HepG2 (cell line): ENCODE results near the gene OST4. TPM values are rescaled to one million over a fixed set of nuclear protein-coding genes. Genes with fewer than 3 reads are reported as not detected.

Source experiments
- ATF5 ChIP-seq: sonication (generic); formaldehyde crosslinking; IDR thresholded peaks from 2 replicates; pipeline ENCODE4 v1.4.0; 2020; ENCODE audit warnings: mild to moderate bottlenecking, low read depth, missing genetic modification reagents
- ELF1 ChIP-seq: sonication (generic); formaldehyde crosslinking; IDR thresholded peaks from 2 replicates; pipeline ENCODE4 v1.4.0; 2020; ENCODE audit warnings: missing genetic modification reagents
- GLI4 ChIP-seq: sonication (generic); formaldehyde crosslinking; IDR thresholded peaks from 2 replicates; pipeline ENCODE4 v1.5.1; 2020; ENCODE audit warnings: missing genetic modification reagents, mild to moderate bottlenecking, moderate library complexity, borderline replicate concordance
- MLLT10 ChIP-seq: sonication (generic); formaldehyde crosslinking; IDR thresholded peaks from 2 replicates; pipeline ENCODE4 v1.4.0; 2020; ENCODE audit warnings: missing genetic modification reagents
- NR2F1 ChIP-seq, 2 experiments: fragments of 450-650 bp in 1 of 2; formaldehyde crosslinking in 1 of 2; IDR thresholded peaks; 2 replicates each; pipeline versions ENCODE4 v1.5.0 to v1.6.1; 2016 to 2020; ENCODE audit warnings: mild to moderate bottlenecking in 1 of 2, missing compliant biosample characterization in 1 of 2, missing genetic modification reagents in 1 of 2, moderate library complexity in 1 of 2
- PAX8 ChIP-seq: sonication (generic); formaldehyde crosslinking; IDR thresholded peaks from 2 replicates; pipeline ENCODE4 v1.8.0; 2022; ENCODE audit warnings: mild to moderate bottlenecking, missing genetic modification reagents, borderline replicate concordance
- POGK ChIP-seq: sonication (generic); formaldehyde crosslinking; conservative IDR thresholded peaks from 2 replicates; pipeline ENCODE4 v1.8.0; 2022; ENCODE audit warnings: mild to moderate bottlenecking, moderate library complexity, missing genetic modification reagents
- RBAK ChIP-seq: sonication (generic); formaldehyde crosslinking; IDR thresholded peaks from 2 replicates; pipeline ENCODE4 v1.5.1; 2020; ENCODE audit warnings: mild to moderate bottlenecking, missing genetic modification reagents
- RCOR2 ChIP-seq: IDR thresholded peaks from 2 replicates; pipeline ENCODE4 v1.6.1; 2016; ENCODE audit warnings: missing biosample characterization, missing genetic modification reagents
- SRSF9 ChIP-seq: fragments of 200-400 bp; formaldehyde crosslinking; IDR thresholded peaks from 2 replicates; pipeline ENCODE4 v1.6.1; 2018; ENCODE audit warnings: borderline replicate concordance, mild to moderate bottlenecking, low read depth, low read length; ENCODE audit not compliant: insufficient read depth, poor library complexity, severe bottlenecking
- U2AF2 ChIP-seq: fragments of 200-400 bp; formaldehyde crosslinking; IDR thresholded peaks from 2 replicates; pipeline ENCODE4 v1.6.1; 2017; ENCODE audit warnings: low read depth, mild to moderate bottlenecking, low read length
- ZBTB20 ChIP-seq: sonication (generic); formaldehyde crosslinking; IDR thresholded peaks from 2 replicates; pipeline ENCODE4 v1.8.1; 2023; ENCODE audit warnings: missing genetic modification reagents, low read depth, mild to moderate bottlenecking, borderline replicate concordance
- ZBTB40 ChIP-seq, 2 experiments: fragments of 450-650 bp in 1 of 2; sonication (generic) in 1 of 2; formaldehyde crosslinking in 1 of 2; IDR thresholded peaks; 2 replicates each; pipeline versions ENCODE4 v1.6.1 to v1.8.0; 2016 to 2022; ENCODE audit warnings: antibody characterized with exemption in 1 of 2, mild to moderate bottlenecking in 1 of 2, missing genetic modification reagents in 1 of 2
- ZBTB44 ChIP-seq: sonication (generic); formaldehyde crosslinking; IDR thresholded peaks from 2 replicates; pipeline ENCODE4 v1.4.0; 2020; ENCODE audit warnings: missing genetic modification reagents
- ZMAT3 ChIP-seq: sonication (generic); formaldehyde crosslinking; conservative IDR thresholded peaks from 2 replicates; pipeline ENCODE4 v1.7.0; 2021; ENCODE audit warnings: missing genetic modification reagents
- polyA plus RNA-seq, 8 experiments: library from polyadenylated mRNA; depleted of rRNA in 3 of 8; stranded (reverse) in 7 of 8; unstranded in 1 of 8; fragments of >200 nt; fragmentation: Illumina TruSeq in 4 of 8; extraction: Trizol in 4 of 8; gene quantifications; 2 replicates each; pipeline versions ENCODE4 v1.2.1 to v1.2.3, GENCODE V29; 2011 to 2016; ENCODE audit warnings: low read depth in 4 of 8, missing spikeins in 1 of 8, mixed read lengths in 1 of 8; ENCODE audit not compliant: insufficient read depth in 1 of 8
- total RNA-seq, 5 experiments: library from RNA; depleted of rRNA; stranded (reverse); fragments of >200 nt; fragmentation: Illumina TruSeq; extraction: Trizol; gene quantifications; 2 replicates each; pipeline ENCODE4 v1.2.3, GENCODE V29; 2016; ENCODE audit warnings: low read depth in 1 of 5

OST4 gene
- total and polyA plus RNA-seq, 2 of the 13 experiments (the other 11 are each of a cell fraction or from before 2014, with no cell fraction given) = 498 to 584 TPM

GRCh38 chr2:27086090-27086723 is 14.8 kb upstream of the OST4 start (continued):
- TF ChIP-seq ATF5 (CRISPR knock-in tag) (no peak; the same call in 1 of the 2 replicates), PAX8 (CRISPR knock-in tag) (peak; percentile 1; the same call in 1 of the 2 replicates), ZBTB20 (CRISPR knock-in tag) (no peak; the same call in 1 of the 2 replicates), RCOR2 (CRISPR knock-in tag) (peak; percentile 71; the same call in 1 of the 2 replicates), SRSF9 (no peak), ZBTB40 (IDR thresholded peaks at IDR 0.05) (no peak), ZBTB40 (CRISPR knock-in tag; IDR thresholded peaks at IDR 0.05) (no peak), NR2F1 (CRISPR knock-in tag; IDR thresholded peaks at IDR 0.05) (no peak), RBAK (no peak), MLLT10 (CRISPR knock-in tag) (no peak), POGK (CRISPR knock-in tag) (peak; percentile 93; the same call in 1 of the 2 replicates), GLI4 (CRISPR knock-in tag) (no peak; the same call in 1 of the 2 replicates), U2AF2 (no peak), ZBTB44 (CRISPR knock-in tag) (no peak; the same call in 1 of the 2 replicates), ELF1 (CRISPR knock-in tag) (no peak), ZMAT3 (CRISPR knock-in tag) (no peak)
